Ramos (cell line): ENCODE data around the gene COASY.
"Not testable (repeated sequence)": the region's sequence is repeated elsewhere in the genome, so short reads cannot be mapped to it uniquely, and the experiment has no call there.

ENCODE experiments used
- in situ Hi-C: fragments of 300-500 bp; cut with MboI; formaldehyde crosslinking; loops from one replicate; pipeline ENCODE4 v1.14.3; 2022; ENCODE audit warnings: low sequenced_read_pairs; ENCODE audit not compliant: unreplicated experiment

The COASY gene

DNA sequence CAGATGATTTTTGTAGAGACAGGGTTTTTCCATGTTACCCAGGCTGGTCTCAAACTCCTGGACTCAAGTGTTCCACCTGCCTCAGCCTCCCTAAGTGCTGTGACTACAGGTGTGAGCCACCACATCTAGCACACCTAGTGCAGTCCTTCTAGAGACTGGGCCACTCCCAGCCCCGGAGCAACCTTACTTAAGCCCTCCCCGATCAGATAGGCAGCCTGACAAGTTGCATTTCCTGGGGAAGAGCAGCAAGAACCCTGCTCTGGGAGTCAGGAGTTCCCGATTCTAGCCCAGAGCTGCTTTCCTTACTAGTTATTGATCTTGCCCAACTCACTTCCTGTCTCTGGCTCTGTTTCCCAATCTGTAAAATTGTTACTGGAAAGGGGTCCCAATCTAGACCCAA lies 32.9 kb upstream of the COASY start:
- in situ Hi-C loops, result loop anchor here (10.0 kb wide), 1 partner anchor 504 kb away; the partner anchor contains the start of gene NKIRAS2

DNA sequence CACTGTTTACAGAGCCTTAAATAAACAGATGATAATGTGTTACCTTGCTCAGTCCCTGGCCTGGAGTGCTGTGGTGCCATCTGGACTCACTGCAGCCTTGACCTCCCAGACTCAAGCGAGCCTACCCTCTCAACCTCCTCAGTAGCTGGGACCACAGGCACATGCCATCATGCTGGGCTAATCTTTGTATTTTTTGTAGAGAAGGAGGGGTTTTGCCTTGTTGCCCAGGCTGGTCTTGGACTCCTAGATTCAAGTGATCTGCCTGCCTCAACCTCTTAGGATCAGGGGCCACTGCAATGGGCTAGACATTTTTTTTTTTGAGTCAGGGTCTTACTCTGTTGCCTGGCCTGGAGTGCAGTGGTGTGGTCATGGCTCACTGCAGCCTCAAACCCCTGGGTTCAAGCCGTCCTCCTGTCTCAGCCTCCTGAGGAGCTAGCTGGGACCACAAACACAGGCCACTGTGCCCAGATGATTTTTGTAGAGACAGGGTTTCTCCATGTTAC lies 30.9 kb upstream of the COASY start:
- in situ Hi-C loops, result no loop called here

DNA sequence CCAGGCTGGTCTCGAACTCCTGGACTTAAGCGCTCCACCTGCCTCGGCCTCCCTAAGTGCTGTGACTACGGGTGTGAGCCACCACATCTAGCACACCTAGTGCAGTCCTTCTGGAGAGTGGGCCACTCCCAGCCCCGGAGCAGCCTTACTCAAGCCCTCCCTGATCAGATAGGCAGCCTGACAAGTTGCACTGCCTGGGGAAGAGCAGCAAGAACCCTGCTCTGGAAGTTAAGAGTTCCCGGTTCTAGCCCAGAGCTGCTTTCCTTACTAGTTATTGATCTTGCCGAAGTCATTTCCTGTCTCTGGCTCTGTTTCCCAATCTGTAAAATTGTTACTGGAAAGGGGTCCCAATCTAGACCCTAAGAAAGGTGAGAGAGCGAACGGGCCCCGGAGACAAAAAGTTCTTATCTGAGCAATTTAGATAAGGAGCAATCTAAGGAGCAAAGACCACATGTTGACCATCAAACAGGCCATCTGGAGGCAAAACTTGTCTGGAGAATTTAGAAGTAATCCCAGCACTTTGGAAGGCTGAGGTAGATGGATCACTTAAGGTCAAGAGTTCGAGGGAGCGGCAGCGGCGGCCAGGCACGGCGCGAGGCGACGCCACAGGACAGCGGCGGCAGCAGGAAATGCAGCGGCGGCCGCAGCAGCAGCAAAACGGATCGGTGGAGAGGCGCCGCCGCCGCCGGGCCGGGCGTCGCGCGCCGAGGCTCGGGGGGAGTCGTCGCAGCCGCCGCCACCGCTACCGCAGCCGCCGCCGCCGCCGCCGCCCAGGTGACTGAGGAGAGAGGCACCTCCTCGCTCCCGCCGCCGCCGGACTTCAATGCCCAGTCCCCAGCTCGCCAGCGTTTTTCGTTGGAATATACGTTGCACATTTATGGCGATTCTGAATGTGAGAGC lies 30.2 kb upstream of the COASY start:
- in situ Hi-C loops, result no loop called here

DNA sequence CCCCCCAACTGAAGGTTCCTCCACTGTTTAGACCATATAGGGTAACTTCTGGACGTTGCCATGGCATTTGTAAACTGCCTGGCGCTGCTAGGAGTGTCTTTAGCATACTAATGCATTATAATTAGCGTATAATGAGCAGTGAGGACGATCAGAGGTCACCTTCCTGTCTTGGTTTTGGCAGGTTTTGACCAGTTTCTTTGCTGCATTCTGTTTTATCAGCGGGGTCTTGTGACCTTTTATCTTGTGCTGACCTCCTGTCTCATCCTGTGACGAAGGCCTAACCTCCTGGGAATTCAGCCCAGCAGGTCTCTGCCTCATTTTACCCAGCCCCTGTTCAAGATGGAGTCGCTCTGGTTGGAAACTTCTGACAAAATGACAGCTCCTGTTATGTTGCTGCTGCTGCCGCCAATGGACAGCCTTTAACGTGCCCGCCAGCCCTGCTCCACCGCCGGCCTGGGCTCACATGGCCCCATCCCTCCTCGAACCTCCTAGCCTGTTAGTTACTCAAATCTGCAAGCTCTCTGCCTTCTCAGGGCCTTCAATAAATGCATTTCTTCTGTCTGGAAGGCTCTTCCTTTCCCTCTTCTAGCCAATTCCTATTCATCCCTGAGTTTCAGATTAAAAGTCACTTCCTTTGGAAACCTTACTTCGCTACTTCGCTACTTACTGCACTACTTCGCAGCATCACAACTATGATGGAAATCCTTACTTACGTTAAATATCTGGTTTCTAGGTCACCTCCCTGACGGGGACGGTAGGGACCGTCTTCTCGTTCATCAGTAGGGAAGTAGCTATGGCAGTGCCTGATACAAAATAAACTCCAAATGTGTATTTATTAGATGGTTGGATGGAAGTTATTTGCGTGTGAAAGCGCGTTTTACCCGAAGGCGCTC lies 26.5 kb upstream of the COASY start:
- in situ Hi-C loops, result no loop called here

DNA sequence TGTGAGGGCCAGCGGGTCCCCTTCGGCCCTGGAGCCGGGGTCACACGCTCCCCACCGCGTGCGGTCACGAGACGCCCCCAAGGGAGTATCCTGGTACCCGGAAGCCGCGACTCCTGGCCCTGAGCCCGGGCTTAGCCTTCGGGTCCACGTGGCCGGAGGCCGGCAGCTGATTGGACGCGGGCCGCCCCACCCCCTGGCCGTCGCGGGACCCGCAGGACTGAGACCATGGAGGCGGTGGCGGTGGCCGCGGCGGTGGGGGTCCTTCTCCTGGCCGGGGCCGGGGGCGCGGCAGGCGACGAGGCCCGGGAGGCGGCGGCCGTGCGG lies 25.9 kb upstream of the COASY start, which contains the start of gene NAGLU:
TSS of gene NAGLU (plus strand) at position 194 of the 324 bp plus-strand sequence. CDS start at position 226, 32 bp downstream.
- in situ Hi-C loops, result no loop called here

DNA sequence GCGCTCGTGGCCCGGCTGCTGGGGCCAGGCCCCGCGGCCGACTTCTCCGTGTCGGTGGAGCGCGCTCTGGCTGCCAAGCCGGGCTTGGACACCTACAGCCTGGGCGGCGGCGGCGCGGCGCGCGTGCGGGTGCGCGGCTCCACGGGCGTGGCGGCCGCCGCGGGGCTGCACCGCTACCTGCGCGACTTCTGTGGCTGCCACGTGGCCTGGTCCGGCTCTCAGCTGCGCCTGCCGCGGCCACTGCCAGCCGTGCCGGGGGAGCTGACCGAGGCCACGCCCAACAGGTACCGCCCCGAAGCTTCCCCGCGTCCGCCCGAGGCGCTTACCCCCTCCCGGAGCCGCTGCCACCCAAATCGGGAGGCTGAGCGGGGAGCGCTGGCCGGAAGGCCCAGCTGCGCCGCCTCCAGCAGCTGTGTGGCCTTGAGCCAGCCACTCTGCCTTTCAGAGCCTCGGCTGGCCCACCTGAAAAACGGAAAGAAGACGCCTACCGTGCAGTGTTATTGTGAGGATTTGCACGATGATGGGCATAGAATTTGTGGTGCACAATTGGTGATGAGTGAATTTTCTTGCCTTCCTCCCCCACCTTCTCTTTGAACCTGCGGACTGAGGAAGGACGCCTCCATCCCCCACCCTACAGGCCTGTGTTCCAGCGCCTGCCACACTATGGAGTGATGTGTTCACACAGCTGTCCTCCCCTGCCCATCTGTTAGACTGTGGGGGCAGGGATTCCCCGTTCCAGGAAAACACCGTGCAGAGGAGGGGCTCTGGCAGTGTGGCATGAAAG lies 25.4 kb upstream of the COASY start:
- in situ Hi-C loops, result no loop called here

DNA sequence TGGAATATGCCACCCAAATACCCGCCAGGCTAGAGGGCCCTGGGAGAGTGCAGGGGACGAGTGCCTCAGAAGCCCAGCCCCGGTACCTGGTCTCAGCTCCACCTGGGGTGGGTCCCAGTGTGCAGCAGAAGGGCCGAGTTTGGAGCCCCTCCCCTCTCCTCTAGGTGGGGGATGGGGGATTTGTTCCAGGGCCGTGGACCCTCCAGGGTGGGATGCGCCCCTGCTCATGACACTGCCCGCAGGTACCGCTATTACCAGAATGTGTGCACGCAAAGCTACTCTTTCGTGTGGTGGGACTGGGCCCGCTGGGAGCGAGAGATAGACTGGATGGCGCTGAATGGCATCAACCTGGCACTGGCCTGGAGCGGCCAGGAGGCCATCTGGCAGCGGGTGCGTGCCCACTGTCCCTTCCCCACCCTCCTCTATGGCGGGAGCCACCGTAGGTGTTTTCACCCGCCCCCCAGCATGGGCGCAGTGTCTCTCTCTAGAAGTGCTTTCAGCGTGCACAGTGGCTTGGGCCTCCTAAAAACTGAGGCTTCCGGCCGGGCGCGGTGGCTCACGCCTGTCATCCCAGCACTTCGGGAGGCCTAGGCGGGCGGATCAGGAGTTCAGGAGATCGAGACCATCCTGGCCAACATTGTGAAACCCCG lies 24.7 kb upstream of the COASY start:
- in situ Hi-C loops, result no loop called here

DNA sequence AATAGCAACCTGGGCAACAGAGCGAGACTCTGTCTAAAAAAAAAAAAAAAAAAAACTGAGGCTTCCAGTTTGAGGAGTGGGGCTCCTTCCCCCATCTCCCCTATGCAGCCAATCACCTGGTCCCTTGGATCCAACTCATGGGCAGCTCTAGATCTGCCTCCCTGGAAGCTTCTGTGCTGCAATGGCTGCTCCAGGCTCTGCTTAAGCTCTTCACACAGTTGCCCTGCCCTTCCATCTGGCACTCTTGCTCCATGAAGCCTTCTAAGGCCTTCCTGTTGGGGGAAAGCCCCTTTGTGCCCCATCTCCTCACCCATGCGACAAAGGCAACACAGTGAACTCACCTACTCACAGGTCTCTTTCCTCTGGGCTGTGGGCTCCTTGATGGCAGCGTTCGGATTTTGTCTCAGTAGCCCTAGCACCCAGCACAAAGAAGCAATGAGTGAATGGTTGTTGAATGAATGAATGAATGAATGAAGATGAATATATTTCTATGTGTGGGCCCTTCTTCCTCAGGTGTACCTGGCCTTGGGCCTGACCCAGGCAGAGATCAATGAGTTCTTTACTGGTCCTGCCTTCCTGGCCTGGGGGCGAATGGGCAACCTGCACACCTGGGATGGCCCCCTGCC lies 24.0 kb upstream of the COASY start:
- in situ Hi-C loops, result no loop called here

DNA sequence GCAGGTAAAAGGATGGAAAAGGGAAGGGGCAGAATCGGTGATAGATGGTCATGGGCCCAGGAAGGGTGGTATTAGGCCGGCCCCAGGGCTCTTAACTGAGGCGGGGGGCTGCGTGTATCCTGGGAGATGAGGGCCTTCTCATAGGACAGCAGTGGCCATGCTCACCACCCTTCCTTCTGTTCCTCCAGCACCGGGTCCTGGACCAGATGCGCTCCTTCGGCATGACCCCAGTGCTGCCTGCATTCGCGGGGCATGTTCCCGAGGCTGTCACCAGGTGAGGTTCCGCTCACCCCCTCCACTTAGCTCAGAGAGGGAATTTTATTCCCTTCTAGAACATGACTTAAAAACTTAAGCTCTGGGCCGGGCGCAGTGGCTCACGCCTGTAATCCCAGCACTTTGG lies 23.5 kb upstream of the COASY start:
- in situ Hi-C loops, result no loop called here

DNA sequence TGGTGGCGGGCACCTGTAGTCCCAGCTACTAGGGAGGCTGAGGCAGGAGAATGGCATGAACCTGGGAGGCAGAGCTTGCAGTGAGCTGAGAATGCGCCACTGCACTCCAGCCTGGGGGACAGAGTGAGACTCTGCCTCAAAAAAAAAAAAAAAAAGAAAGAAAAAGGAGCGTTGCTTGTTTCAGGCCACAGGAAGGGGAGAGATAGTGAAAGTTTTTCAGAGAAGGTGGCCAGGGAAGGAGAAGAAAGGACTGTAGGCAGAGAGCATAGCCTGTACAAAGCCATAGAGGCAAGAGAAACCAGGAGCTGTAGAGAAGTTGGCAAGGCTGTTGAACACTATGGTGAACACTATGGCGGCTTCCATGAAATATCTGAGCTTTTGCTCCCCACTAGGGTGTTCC lies 21.4 kb upstream of the COASY start:
- in situ Hi-C loops, result not testable (repeated sequence)

DNA sequence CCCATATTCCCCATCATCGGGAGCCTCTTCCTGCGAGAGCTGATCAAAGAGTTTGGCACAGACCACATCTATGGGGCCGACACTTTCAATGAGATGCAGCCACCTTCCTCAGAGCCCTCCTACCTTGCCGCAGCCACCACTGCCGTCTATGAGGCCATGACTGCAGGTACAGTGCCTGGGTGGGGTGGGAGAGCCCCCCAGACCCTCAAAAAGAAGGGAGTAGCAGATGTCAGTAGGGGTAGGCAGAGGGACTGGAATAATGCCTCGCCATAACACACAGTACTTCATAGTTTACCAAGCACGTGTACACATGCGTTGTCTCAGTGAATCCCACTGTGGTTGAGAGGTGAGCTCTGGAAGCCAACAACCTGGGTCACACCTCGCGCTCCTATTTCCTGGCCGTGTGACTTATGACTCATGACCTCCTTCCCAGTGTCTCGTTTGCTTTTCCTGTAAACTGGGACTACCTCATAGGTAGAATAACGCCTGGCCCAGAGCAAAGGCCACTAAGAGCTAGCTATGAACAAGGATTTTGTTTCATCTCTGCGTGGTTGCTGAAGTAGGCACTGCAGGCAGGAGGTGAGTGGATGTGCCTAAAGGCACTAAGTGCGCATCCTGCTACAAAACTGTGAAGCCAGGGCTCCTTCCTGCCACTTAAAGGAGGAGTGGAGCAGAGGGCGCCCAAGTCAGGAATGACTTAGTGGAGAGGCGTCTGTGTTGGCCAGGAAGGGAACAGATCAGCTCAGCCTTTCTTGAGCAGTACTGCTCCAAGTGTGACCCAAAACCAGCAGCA lies 20.7 kb upstream of the COASY start:
- in situ Hi-C loops, result no loop called here

DNA sequence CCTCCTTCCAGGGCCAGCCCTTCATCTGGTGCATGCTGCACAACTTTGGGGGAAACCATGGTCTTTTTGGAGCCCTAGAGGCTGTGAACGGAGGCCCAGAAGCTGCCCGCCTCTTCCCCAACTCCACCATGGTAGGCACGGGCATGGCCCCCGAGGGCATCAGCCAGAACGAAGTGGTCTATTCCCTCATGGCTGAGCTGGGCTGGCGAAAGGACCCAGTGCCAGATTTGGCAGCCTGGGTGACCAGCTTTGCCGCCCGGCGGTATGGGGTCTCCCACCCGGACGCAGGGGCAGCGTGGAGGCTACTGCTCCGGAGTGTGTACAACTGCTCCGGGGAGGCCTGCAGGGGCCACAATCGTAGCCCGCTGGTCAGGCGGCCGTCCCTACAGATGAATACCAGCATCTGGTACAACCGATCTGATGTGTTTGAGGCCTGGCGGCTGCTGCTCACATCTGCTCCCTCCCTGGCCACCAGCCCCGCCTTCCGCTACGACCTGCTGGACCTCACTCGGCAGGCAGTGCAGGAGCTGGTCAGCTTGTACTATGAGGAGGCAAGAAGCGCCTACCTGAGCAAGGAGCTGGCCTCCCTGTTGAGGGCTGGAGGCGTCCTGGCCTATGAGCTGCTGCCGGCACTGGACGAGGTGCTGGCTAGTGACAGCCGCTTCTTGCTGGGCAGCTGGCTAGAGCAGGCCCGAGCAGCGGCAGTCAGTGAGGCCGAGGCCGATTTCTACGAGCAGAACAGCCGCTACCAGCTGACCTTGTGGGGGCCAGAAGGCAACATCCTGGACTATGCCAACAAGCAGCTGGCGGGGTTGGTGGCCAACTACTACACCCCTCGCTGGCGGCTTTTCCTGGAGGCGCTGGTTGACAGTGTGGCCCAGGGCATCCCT lies 18.5 kb upstream of the COASY start:
- in situ Hi-C loops, result no loop called here

DNA sequence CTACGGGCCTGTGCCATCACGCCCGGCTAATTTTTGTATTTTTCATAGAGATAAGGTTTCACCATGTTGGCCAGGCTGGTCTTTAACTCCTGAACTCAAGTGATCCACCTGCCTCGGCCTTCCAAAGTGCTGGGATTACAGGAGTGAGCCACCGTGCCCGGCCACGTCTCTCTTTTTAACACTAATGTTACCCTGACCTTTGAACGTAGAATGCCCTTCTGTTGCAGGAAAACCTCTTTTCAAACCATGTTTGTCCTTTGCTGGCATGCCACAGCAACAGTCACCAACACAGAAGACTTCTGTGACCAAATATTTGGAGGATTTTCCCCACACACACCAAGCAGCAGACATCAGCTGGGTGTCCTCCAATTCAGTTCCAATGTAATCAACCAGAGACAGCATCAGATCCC lies 17.1 kb upstream of the COASY start:
- in situ Hi-C loops, result no loop called here

DNA sequence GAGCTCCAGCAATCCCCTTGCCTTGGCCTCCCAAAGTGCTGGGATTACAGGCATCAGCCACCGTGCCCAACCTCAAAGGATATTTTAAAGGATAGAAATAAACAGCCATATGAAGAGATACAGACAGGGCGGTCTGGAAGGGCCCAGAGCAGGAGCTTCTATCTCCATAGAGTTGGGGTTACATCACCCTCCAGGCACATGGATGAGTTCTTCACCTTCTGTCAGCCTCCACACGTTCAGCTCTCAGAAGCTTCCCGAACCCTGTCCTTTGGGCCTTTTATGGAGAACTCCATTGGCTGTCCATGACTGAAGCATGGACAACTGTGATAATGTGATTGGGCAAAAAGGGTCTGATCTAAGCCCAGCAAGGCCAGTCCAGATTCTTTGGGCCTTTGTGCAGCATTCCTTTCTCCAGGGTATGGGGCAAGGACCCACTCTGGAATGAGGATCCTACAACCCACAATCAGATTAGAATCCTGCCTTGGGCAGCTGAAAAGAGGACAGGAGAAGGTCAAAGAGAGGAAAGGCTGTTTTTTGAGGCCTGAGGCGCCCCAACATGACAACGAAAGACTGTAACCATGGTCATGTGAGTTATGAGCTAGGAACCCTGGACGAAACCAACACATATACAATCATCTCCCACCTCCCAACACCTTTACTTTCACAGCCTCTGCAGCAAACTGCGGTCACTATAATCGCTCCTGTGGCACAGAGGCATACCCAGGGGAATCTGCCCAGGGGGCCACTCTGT lies 16.0 kb upstream of the COASY start:
- in situ Hi-C loops, result not testable (repeated sequence)

DNA sequence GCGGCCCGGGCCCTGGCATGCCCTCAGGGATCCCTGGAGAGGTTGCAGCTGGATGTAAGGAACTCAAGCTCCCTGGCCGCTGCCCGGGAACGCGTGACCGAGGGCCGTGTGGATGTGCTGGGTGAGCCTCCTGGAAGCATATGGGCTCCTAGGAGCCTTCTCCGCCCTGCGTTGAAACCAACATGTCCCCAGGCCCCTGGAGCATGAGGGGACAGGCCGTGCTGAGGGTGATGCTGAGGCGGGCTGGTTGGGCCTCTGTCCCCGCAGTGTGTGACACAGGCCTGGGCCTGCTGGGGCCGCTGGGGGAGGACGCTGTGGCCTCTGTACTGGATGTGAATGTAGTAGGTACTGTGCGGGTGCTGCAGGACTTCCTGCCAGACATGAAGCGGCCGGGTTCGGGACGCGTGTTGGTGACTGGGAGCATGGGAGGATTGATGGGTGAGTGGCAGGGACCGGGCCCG lies 14.9 kb upstream of the COASY start:
- in situ Hi-C loops, result no loop called here

DNA sequence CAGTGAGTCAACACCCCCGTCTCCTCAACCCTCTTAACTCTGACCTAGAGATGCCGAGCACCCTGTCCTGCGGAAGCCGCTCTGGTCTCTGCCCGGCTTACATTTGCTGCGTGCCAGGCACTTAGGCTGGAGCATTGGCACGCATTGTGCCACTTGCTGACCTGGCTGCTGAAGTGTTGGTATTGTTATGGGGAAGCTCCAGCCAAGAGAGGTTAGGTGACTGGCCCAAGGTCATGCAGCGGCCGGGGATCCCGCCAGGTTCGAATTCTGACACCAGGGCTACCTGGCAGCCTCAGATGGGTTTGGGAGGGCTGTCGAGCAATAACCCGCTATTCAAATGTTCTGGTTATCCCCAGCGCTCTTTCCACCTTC lies 14.3 kb upstream of the COASY start:
- in situ Hi-C loops, result no loop called here
